Amygdala (tissue), 56 donors: ENCODE data around the gene FLT3.
"Not testable (repeated sequence)": the region's sequence is repeated elsewhere in the genome, so short reads cannot be mapped to it uniquely, and the experiment has no call there.

Experiments used
- DNase-seq, 56 donors: peaks; one replicate each; lab custom pipeline; 2025; lab: John Stamatoyannopoulos, UW

The FLT3 gene

GRCh38 chr13:28101886-28102285, 1.5 kb upstream of the FLT3 start:
- not testable (repeated sequence) for DNase-seq

GRCh38 chr13:28099396-28100149, 803 bp downstream of the FLT3 start:
- no peak for DNase-seq

GRCh38 chr13:28097503-28097902, 2.9 kb downstream of the FLT3 start:
- DNase-seq: no peak

- no peak for DNase-seq
Observed at GRCh38 chr13:28094306-28094705, 6.1 kb downstream of the FLT3 start.

- no peak for DNase-seq
Observed at GRCh38 chr13:28093881-28094280, 6.5 kb downstream of the FLT3 start.

GRCh38 chr13:28092431-28092830, 7.9 kb downstream of the FLT3 start:
- DNase-seq: no peak

GRCh38 chr13:28089065-28089464, 11.3 kb downstream of the FLT3 start:
- DNase-seq: no peak

GRCh38 chr13:28077820-28078219, 22.6 kb downstream of the FLT3 start:
- not testable (repeated sequence) for DNase-seq

- DNase-seq: no peak
Observed at GRCh38 chr13:28077231-28077630, 23.1 kb downstream of the FLT3 start.

GRCh38 chr13:28071424-28071823, 29.0 kb downstream of the FLT3 start:
- no peak for DNase-seq

GRCh38 chr13:28067491-28067890, 32.9 kb downstream of the FLT3 start:
- DNase-seq: no peak

GRCh38 chr13:28058866-28059613, 41.3 kb downstream of the FLT3 start:
- peak in 2 of 56 donors; percentile 1 to 2 for DNase-seq

GRCh38 chr13:28056970-28057712, 43.2 kb downstream of the FLT3 start:
- no peak for DNase-seq

- DNase-seq: no peak
Observed at GRCh38 chr13:28056426-28056825, 44.0 kb downstream of the FLT3 start.

- DNase-seq: no peak
Observed at GRCh38 chr13:28055357-28055756, 45.0 kb downstream of the FLT3 start.

- DNase-seq: no peak
Observed at GRCh38 chr13:28052945-28053344, 47.4 kb downstream of the FLT3 start.

GRCh38 chr13:28049880-28050875, 50.2 kb downstream of the FLT3 start:
- no peak for DNase-seq

- no peak for DNase-seq
Observed at GRCh38 chr13:28049215-28049614, 51.2 kb downstream of the FLT3 start.

GRCh38 chr13:28048768-28049167, 51.6 kb downstream of the FLT3 start:
- DNase-seq: no peak

GRCh38 chr13:28047757-28048388, 52.5 kb downstream of the FLT3 start:
- DNase-seq: no peak
